GM12872 (cell line): ENCODE data around the gene FHAD1.

Experiments
- TF ChIP-seq, protein P1 (sequence below): IDR thresholded peaks from 3 replicates; pipeline ENCODE4 v1.5.1; 2011; ENCODE audit warnings: low read depth, mild to moderate bottlenecking, low read length, moderate library complexity; ENCODE audit not compliant: insufficient read depth

Gene FHAD1

GRCh38 chr1:15425958-15426357 lies 178.9 kb downstream of the FHAD1 start:
- TF ChIP-seq, protein P1, sequence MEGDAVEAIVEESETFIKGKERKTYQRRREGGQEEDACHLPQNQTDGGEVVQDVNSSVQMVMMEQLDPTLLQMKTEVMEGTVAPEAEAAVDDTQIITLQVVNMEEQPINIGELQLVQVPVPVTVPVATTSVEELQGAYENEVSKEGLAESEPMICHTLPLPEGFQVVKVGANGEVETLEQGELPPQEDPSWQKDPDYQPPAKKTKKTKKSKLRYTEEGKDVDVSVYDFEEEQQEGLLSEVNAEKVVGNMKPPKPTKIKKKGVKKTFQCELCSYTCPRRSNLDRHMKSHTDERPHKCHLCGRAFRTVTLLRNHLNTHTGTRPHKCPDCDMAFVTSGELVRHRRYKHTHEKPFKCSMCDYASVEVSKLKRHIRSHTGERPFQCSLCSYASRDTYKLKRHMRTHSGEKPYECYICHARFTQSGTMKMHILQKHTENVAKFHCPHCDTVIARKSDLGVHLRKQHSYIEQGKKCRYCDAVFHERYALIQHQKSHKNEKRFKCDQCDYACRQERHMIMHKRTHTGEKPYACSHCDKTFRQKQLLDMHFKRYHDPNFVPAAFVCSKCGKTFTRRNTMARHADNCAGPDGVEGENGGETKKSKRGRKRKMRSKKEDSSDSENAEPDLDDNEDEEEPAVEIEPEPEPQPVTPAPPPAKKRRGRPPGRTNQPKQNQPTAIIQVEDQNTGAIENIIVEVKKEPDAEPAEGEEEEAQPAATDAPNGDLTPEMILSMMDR: no peak

DNA sequence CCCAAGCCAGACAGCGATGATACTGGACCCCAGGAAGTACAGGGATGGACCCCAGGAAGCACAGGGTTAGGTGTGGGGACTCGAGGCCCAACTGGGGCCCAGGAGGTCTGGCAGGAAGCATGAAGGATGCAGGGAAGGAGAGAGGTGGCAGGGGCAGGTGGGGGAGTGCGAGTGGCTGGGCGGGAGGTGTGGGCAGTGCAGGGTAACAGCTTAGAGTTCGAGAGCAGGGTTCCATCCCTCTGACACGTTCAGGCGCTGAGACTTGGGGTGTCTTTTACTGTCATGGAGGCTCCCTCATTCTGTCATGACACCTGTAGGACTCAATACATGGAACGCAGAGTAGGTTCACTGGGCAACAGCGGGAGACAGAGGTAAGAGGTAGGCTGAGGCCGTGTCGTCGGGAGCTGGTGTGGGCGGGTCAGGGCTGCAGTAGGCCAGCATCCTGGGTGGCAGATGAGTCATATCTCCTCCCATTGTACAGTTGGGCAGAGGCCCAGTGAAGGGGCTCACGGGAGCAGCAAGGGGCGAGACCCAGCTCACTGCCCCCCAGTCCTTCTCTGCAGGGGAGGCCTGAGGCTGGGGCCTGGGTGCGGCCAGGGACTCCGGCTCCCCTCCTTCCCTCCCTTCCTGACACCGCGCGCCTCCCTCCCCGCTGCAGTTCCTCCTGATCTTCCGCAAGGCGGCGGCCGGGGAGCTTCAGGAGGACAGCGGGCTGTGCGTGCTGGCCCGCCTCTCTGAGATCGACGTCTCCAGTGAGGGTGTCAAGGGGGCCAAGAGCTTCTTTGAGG lies 179.7 kb downstream of the FHAD1 start:
- TF ChIP-seq, protein P1: no peak

DNA sequence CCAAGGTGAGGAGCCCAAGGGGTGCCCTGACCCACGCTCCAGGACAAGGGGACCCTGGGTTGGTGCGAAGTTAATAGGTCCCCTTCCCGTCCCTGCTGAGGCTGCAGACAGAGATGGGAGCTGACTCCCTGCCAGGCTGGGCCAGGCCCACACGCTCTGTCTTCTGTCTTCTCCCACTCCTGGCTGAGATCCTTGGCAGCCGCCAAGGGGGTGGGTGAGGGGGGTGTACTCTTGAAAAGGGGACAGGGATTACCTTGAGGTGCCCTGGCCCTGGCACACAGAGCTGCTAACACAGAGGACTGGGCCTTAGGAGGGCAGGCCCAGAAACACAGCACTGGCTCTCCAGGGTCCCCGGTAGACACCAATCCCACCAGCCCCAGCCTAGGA lies 180.2 kb downstream of the FHAD1 start:
- TF ChIP-seq, protein P1: no peak

- TF ChIP-seq, protein P1: no peak
Measured at GRCh38 chr1:15428815-15429435, 181.9 kb downstream of the FHAD1 start.

DNA sequence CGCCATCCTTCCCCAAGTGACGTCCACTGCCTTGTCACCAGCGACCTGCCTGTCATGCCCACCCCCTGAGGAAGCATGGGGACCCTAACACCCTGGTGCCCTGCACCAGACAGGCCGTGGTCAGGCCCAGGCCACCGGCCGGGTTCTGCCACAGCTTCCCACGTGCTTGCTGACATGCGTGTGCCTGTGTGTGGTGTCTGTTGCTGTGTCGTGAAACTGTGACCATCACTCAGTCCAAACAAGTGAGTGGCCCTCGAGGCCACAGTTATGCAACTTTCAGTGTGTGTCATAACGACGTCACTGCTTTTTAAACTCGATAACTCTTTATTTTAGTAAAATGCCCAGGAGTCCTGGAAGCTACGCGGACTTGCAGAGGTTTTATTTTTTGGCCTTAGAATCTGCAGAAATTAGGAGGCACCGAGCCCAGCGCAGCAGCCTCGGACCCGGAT lies 182.7 kb downstream of the FHAD1 start:
- TF ChIP-seq, protein P1: no peak

DNA sequence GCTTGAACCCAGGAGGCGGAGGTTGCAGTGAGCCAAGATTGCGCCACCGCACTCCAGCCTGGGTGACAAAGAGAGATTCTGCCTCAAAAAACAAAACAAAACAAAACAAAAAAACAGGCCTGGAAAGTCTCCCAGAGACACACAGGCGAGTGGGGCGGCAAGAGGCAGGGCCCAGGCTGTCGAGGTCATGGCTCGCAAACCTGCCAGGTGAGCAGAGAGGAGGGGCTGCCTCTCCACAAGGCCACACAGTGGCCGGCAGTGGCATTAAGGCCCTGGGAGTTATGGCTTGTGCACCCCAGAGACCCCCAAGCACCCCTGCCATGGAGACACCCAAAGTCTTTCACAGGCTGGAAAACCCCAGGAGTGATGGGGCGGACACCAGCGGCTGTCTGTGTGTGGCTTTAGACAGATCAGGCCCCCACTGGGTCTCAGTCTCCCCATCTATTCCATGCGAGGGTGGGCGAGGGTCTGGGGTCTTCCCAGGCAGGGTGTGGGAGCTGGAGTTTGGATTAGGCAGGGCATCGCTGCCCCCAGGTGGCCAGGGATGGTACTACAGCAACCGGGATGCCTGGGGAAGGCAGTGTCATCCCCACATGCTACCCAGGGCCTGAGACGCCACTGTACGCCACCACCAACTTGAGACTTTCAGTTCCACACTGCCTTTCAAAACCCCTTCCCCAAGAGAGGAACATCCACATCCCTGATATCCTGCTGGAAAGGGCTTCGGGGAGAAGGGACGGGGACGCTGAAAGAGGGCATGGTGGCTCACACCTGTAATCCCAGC lies 184.0 kb downstream of the FHAD1 start:
- TF ChIP-seq, protein P1: peak; percentile 99

- TF ChIP-seq, protein P1: no peak
Measured at GRCh38 chr1:15431571-15431948, 184.5 kb downstream of the FHAD1 start.
